Measurements from ENCODE around the gene CDHR3. TPM values are rescaled to one million over a fixed set of nuclear protein-coding genes. Genes with fewer than 3 reads are reported as not detected.

Gene CDHR3
- total and polyA plus RNA-seq, 2 donors (not counting 3 experiments of a cell fraction or from before 2014, with no cell fraction given) = 0.46 to 2.3 TPM

DNA sequence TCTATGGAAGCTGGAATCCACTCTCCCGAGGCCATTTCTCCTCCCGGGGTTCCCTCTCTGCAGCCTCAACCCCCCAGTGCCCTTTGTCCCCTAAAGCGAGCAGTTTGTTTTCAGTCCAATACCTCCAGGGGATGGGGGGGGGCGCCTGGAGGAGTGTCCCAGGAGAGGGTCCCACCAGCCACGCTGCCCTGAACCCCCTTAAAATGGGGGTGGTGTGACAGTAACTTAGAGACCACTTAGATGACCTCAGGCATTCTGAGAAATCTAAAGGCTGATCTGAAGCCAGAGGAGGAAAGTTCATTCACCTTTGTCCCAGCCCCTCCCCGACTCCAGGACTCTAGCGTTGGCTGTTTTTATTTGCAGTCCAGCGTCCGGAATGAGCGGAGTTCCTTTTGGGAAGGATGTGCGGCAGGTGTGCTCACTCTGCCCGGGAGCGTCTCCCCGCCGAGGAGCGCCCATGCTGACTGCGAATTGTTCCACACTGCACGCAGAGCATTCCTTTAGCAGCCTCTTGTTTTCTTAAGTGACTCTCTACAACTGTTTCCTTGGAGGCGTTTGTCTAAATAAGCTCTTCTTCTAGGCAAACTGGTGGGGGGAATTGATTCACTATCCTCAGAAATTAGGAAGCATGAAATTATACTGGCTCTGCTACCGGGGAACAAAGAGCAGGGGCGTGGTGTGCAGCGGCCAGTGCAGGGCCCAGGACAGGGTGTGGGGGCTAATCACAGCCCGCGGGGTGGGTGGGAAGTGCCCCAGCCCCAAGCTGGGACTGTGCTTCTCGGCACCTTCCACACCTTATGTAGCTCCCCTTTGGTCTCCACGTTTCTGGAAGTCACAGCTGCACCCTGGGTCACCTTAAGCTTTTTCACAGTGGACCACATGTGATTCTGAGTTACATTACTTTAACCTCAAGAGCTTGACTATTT, 102.8 kb downstream of the CDHR3 start:
- intact Hi-C loops (cut with micrococcal nuclease) = loop anchor here (2.0 kb wide), 1 partner anchor 47 kb away; the partner anchor contains the start of gene SYPL1
- no peaks in the 10 kb centered on the region for H3K27me3 ChIP-seq (ENCODE audit: control insufficient read depth in 2 of 2, insufficient read depth in 2 of 2, low read length in 2 of 2)
- no peaks in the 10 kb centered on the region for H3K79me2 ChIP-seq (ENCODE audit: control insufficient read depth, insufficient read depth, low read length)
- no peak overlapping the region for H3K27ac ChIP-seq (ENCODE audit: insufficient read depth, low read depth, low read length)
- TF ChIP-seq FOS (IDR thresholded peaks at IDR 0.05; ENCODE audit: borderline replicate concordance, insufficient read depth, low read length) (no peak), EZH2 (IDR thresholded peaks at IDR 0.05; ENCODE audit: borderline replicate concordance, low read depth, low read length, severe bottlenecking) (no peak), MAX (IDR thresholded peaks at IDR 0.05; ENCODE audit: insufficient read depth, insufficient read length) (no peak), POLR2A (IDR thresholded peaks at IDR 0.05; ENCODE audit: low read depth, low read length) (no peak), POLR2AphosphoS5 (IDR thresholded peaks at IDR 0.05; ENCODE audit: insufficient read depth, low read depth, low read length) (no peak), CTCF (IDR thresholded peaks at IDR 0.05; ENCODE audit: extremely low read depth in 1 of 2, insufficient read depth in 1 of 2, low read depth in 1 of 2, low read length in 2 of 2) (no peak), JUN (IDR thresholded peaks at IDR 0.05; ENCODE audit: borderline replicate concordance, insufficient read depth, insufficient read length, low read depth) (no peak), GATA2 (IDR thresholded peaks at IDR 0.05; ENCODE audit: insufficient read depth, insufficient read length, low read depth, low read length) (no peak), MYC (IDR thresholded peaks at IDR 0.05; ENCODE audit: low read depth, low read length) (no peak)
- H3K9ac ChIP-seq (replicated peaks; ENCODE audit: extremely low read depth, insufficient read depth, low read length) = no peak overlapping the region
- POLR2A ChIA-PET = interaction anchor here (0.7 kb wide), 1 partner anchor 15 kb away, joined by 3 read pairs; no protein-coding TSS in a partner anchor
- H2AFZ ChIP-seq (ENCODE audit: low read depth, low read length) = peak overlapping the region; percentile 10
- H3K9me1 ChIP-seq (replicated peaks; ENCODE audit: control insufficient read depth, extremely low read depth, insufficient read depth, low read length) = no peaks in the 10 kb centered on the region
- peak overlapping the region; percentile 10 for H3K4me2 ChIP-seq (ENCODE audit: insufficient read depth, low read length)
- BruUV-seq (replicated peaks) = no TSS peak
- no peaks in the 10 kb centered on the region for H4K20me1 ChIP-seq (replicated peaks; ENCODE audit: control insufficient read depth, extremely low read depth, insufficient read depth, low read length)
- no peaks in the 10 kb centered on the region for H3K9me3 ChIP-seq (replicated peaks; ENCODE audit: control insufficient read depth, insufficient read depth, low read length)
- H3K4me1 ChIP-seq (ENCODE audit: control insufficient read depth, extremely low read depth, insufficient read depth, low read length) = peaks cover 17% of the 10 kb centered on the region
- no peak overlapping the region for H3K4me3 ChIP-seq (replicated peaks in 1 of 3; ENCODE audit: insufficient read depth in 1 of 3, low read depth in 1 of 3, low read length in 3 of 3)
- CTCF ChIA-PET = interaction anchor here (0.9 to 4.2 kb wide), 4 partner anchors 46 to 101 kb away, joined by 3 to 25 read pairs (median 4); partner anchors contain the start of gene SYPL1
- FAIRE-seq (peak; percentile 44), DNase-seq (ENCODE audit: low read depth, low spot score) (no peak)
- no peaks in the 10 kb centered on the region for H3K36me3 ChIP-seq (ENCODE audit: control insufficient read depth in 2 of 2, extremely low read depth in 1 of 2, insufficient read depth in 2 of 2, low read length in 2 of 2)
- dilution Hi-C loops (cut with MboI; ENCODE audit: extremely low pct_ligation_motif_present, low sequenced_read_pairs) = loop anchor here (25.0 kb wide), 1 partner anchor 96 kb away; no protein-coding TSS in a partner anchor

All from endothelial cell of umbilical vein (primary cell).